Caco-2 (cell line): ENCODE results near the gene ZNF862. TPM values are rescaled to one million over a fixed set of nuclear protein-coding genes. Genes with fewer than 3 reads are reported as not detected.

Experiments
- BruUV-seq: library from RNA; stranded (reverse); fragments of 400-500 nt; replicated peaks from 2 replicates; lab custom pipeline; 2021; lab: Mats Ljungman, UMichigan
- CTCF ChIA-PET: fragments of 300-600 bp; sonication (Branson Sonifier 250); formaldehyde crosslinking; loops from one replicate; lab custom pipeline; 2022; ENCODE audit warnings: antibody characterized with exemption; lab: Charles Lee
- POLR2A ChIA-PET: fragments of 300-600 bp; sonication (Branson Sonifier 250); formaldehyde crosslinking; loops from one replicate; lab custom pipeline; 2022; ENCODE audit warnings: antibody characterized with exemption; lab: Charles Lee
- DNase-seq, 2 experiments: peaks; one replicate each; pipeline versions ENCODE4 v3.0.0 to v3.0.0-alpha.2; 2020 to 2022
- H3K27me3 ChIP-seq: replicated peaks from 2 replicates; pipeline ENCODE4 v1.6.0; 2011; ENCODE audit warnings: low read length; ENCODE audit not compliant: control insufficient read depth, insufficient read depth
- H3K36me3 ChIP-seq: 2 replicates; pipeline ENCODE4 v1.5.1; 2011; ENCODE audit warnings: low read length; ENCODE audit not compliant: control insufficient read depth, insufficient read depth
- H3K4me1 ChIP-seq: fragments of 250-450 bp; sonication (Bioruptor Pico); 2 replicates; pipeline ENCODE4 v1.5.1; 2020; ENCODE audit warnings: mild to moderate bottlenecking
- H3K4me3 ChIP-seq: 2 replicates; pipeline ENCODE4 v1.5.1; 2011; ENCODE audit warnings: low read depth, mild to moderate bottlenecking, control low read depth, low read length
- H3K9me3 ChIP-seq: fragments of 250-450 bp; sonication (Bioruptor Pico); 2 replicates; pipeline ENCODE4 v1.5.1; 2020; ENCODE audit warnings: mild to moderate bottlenecking, moderate library complexity
- H3K27ac Mint-ChIP-seq: one replicate; pipeline ENCODE4 v1.8.0; 2022; ENCODE audit warnings: mixed read lengths; ENCODE audit not compliant: unreplicated experiment
- H3K27me3 Mint-ChIP-seq: one replicate; pipeline ENCODE4 v1.8.0; 2022; ENCODE audit warnings: mixed read lengths; ENCODE audit not compliant: insufficient read depth, unreplicated experiment
- H3K36me3 Mint-ChIP-seq: one replicate; pipeline ENCODE4 v1.8.0; 2022; ENCODE audit warnings: mild to moderate bottlenecking, mixed read lengths; ENCODE audit not compliant: insufficient read depth, unreplicated experiment
- H3K4me1 Mint-ChIP-seq: one replicate; pipeline ENCODE4 v1.8.0; 2022; ENCODE audit warnings: low read depth, mixed read lengths; ENCODE audit not compliant: unreplicated experiment
- H3K4me3 Mint-ChIP-seq: one replicate; pipeline ENCODE4 v1.8.0; 2022; ENCODE audit warnings: mild to moderate bottlenecking, moderate library complexity, mixed read lengths; ENCODE audit not compliant: unreplicated experiment
- H3K9me3 Mint-ChIP-seq: one replicate; pipeline ENCODE4 v1.8.0; 2022; ENCODE audit warnings: mixed read lengths; ENCODE audit not compliant: unreplicated experiment
- intact Hi-C: fragments of 100-400 bp; cut with micrococcal nuclease; formaldehyde crosslinking; loops from one replicate; pipeline ENCODE4 v1.10.0; 2022; ENCODE audit not compliant: unreplicated experiment
- total RNA-seq: library from RNA; stranded (reverse); gene quantifications from 2 replicates; pipeline ENCODE4 v1.2.3, GENCODE V29; 2022
- TF ChIP-seq, protein P1 (sequence below), 2 experiments: fragments of 200-600 bp in 1 of 2; IDR thresholded peaks; 1 replicate in 1 of 2; 2 replicates in 1 of 2; pipeline versions ENCODE4 v1.5.1 to v1.8.0; 2011 to 2022; ENCODE audit warnings: antibody characterized with exemption in 1 of 2, control low read depth in 1 of 2, inconsistent platforms in 1 of 2, low read depth in 1 of 2, low read length in 1 of 2, mild to moderate bottlenecking in 1 of 2, moderate library complexity in 1 of 2; ENCODE audit not compliant: insufficient read depth in 1 of 2, severe bottlenecking in 1 of 2, unreplicated experiment in 1 of 2

The ZNF862 gene
- total RNA-seq, 1 experiment from 2014 or later, result 3.5 TPM

- H3K4me1 Mint-ChIP-seq, result peaks cover 9% of the 10 kb centered on the region
- no peaks in the 10 kb centered on the region for H3K27me3 ChIP-seq
- H3K4me3 ChIP-seq, result no peak overlapping the region
- H3K36me3 ChIP-seq, result no peaks in the 10 kb centered on the region
- CTCF ChIA-PET, result no interaction called here
- H3K36me3 Mint-ChIP-seq, result no peaks in the 10 kb centered on the region
- POLR2A ChIA-PET, result no interaction called here
- no peak overlapping the region for H3K4me3 Mint-ChIP-seq
- H3K27me3 Mint-ChIP-seq, result no peaks in the 10 kb centered on the region
- H3K9me3 Mint-ChIP-seq, result no peaks in the 10 kb centered on the region
- no TSS peak for BruUV-seq
- TF ChIP-seq, protein P1, sequence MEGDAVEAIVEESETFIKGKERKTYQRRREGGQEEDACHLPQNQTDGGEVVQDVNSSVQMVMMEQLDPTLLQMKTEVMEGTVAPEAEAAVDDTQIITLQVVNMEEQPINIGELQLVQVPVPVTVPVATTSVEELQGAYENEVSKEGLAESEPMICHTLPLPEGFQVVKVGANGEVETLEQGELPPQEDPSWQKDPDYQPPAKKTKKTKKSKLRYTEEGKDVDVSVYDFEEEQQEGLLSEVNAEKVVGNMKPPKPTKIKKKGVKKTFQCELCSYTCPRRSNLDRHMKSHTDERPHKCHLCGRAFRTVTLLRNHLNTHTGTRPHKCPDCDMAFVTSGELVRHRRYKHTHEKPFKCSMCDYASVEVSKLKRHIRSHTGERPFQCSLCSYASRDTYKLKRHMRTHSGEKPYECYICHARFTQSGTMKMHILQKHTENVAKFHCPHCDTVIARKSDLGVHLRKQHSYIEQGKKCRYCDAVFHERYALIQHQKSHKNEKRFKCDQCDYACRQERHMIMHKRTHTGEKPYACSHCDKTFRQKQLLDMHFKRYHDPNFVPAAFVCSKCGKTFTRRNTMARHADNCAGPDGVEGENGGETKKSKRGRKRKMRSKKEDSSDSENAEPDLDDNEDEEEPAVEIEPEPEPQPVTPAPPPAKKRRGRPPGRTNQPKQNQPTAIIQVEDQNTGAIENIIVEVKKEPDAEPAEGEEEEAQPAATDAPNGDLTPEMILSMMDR (IDR thresholded peaks at IDR 0.05; ENCODE audit: insufficient read depth in 1 of 2, low read depth in 1 of 2, low read length in 1 of 2, severe bottlenecking in 1 of 2, unreplicated experiment in 1 of 2), result no peak
- no peaks in the 10 kb centered on the region for H3K9me3 ChIP-seq
- intact Hi-C loops, result no loop called here
- no peak for DNase-seq
- H3K4me1 ChIP-seq, result peaks cover 16% of the 10 kb centered on the region
- no peak overlapping the region for H3K27ac Mint-ChIP-seq
Observed at GRCh38 chr7:149817836-149818535, 20.2 kb upstream of the ZNF862 start.

GRCh38 chr7:149818536-149818840 lies 19.7 kb upstream of the ZNF862 start:
- H3K4me1 Mint-ChIP-seq, result peaks cover 9% of the 10 kb centered on the region
- TF ChIP-seq, protein P1 (IDR thresholded peaks at IDR 0.05; ENCODE audit: insufficient read depth in 1 of 2, low read depth in 1 of 2, low read length in 1 of 2, severe bottlenecking in 1 of 2, unreplicated experiment in 1 of 2), result no peak
- intact Hi-C loops, result no loop called here
- no peaks in the 10 kb centered on the region for H3K27me3 Mint-ChIP-seq
- H3K4me1 ChIP-seq, result peaks cover 16% of the 10 kb centered on the region
- H3K4me3 ChIP-seq, result no peak overlapping the region
- CTCF ChIA-PET, result no interaction called here
- H3K9me3 Mint-ChIP-seq, result no peaks in the 10 kb centered on the region
- H3K27ac Mint-ChIP-seq, result no peak overlapping the region
- DNase-seq, result no peak
- H3K9me3 ChIP-seq, result no peaks in the 10 kb centered on the region
- POLR2A ChIA-PET, result no interaction called here
- BruUV-seq, result no TSS peak
- H3K36me3 Mint-ChIP-seq, result no peaks in the 10 kb centered on the region
- H3K27me3 ChIP-seq, result no peaks in the 10 kb centered on the region
- no peak overlapping the region for H3K4me3 Mint-ChIP-seq
- no peaks in the 10 kb centered on the region for H3K36me3 ChIP-seq

DNA sequence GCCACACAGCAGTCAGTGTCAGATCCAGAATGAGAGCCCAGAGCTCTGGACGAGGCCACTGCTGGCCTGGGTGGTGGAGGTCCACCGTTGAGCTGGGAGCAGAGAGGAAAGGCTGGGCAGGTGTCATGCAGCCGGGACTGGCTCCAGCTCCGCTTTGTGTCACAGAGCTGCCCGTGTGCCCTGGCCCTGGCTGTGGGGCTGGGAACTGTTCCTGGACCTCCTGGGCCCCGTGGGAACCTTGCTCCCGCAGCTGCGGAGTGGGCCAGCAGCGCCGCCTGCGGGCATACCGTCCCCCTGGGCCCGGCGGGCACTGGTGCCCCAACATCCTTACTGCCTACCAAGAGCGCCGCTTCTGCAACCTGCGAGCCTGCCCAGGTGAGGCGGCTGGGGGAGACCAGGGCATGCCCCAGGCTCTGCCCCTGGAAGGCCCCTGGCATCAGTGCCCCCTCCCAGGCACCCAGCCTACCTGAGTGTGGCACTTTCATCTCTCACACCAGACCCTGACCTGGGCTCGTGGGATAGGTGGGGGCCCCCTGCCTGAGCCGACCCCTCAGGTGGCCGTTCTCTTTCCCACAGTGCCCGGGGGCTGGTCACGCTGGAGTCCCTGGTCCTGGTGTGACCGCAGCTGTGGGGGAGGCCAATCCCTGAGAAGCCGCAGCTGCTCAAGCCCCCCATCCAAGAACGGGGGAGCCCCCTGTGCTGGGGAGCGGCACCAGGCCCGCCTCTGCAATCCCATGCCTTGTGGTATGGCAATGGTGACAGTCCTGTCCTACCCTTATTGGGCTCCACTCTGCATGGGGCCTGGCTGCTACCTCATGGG lies 18.8 kb upstream of the ZNF862 start:
- H3K27me3 ChIP-seq, result no peaks in the 10 kb centered on the region
- H3K27me3 Mint-ChIP-seq, result no peaks in the 10 kb centered on the region

More for the DNA sequence above, 18.8 kb upstream of the ZNF862 start:
- TF ChIP-seq, protein P1 (IDR thresholded peaks at IDR 0.05; ENCODE audit: insufficient read depth in 1 of 2, low read depth in 1 of 2, low read length in 1 of 2, severe bottlenecking in 1 of 2, unreplicated experiment in 1 of 2), result no peak
- no peak for DNase-seq
- Histone ChIP-seq H3K4me1 (peaks cover 16% of the 10 kb centered on the region), H3K9me3 (no peaks in the 10 kb centered on the region), H3K4me3 (no peak overlapping the region), H3K36me3 (no peaks in the 10 kb centered on the region)
- no TSS peak for BruUV-seq
- Mint-ChIP-seq H3K9me3 (no peaks in the 10 kb centered on the region), H3K27ac (no peak overlapping the region), H3K4me3 (no peak overlapping the region), H3K36me3 (no peaks in the 10 kb centered on the region), H3K4me1 (peaks cover 9% of the 10 kb centered on the region)
- ChIA-PET POLR2A (no interaction called here), CTCF (no interaction called here)
- intact Hi-C loops, result no loop called here
